Lower lobe of right lung (tissue), 2 donors: Measurements from ENCODE around the gene FOXL1. TPM values are rescaled to one million over a fixed set of nuclear protein-coding genes. Genes with fewer than 3 reads are reported as not detected.
"Not testable (repeated sequence)": the region's sequence is repeated elsewhere in the genome, so short reads cannot be mapped to it uniquely, and the experiment has no call there.

Experiments
- ATAC-seq, 2 donors: fragments of 200-7000 bp; cut with Tn5 transposase; one replicate each; pipeline ENCODE4 v1.9.1; 2020 to 2022; ENCODE audit warnings: mild to moderate bottlenecking in 2 of 2, moderate library complexity in 2 of 2
- DNase-seq: peaks from one replicate; pipeline ENCODE4 v3.0.0-alpha.2; 2020
- H3K27ac ChIP-seq: fragments of 200-600 bp; one replicate; pipeline ENCODE4 v1.8.0; 2022
- H3K27me3 ChIP-seq: fragments of 200-600 bp; one replicate; pipeline ENCODE4 v1.8.0; 2022; ENCODE audit warnings: low read depth
- H3K36me3 ChIP-seq: fragments of 200-600 bp; one replicate; pipeline ENCODE4 v1.8.0; 2022; ENCODE audit warnings: mild to moderate bottlenecking
- H3K4me1 ChIP-seq: fragments of 200-600 bp; one replicate; pipeline ENCODE4 v1.8.0; 2022
- H3K4me3 ChIP-seq: fragments of 200-600 bp; one replicate; pipeline ENCODE4 v1.8.0; 2022; ENCODE audit warnings: mild to moderate bottlenecking
- H3K9me3 ChIP-seq: fragments of 200-600 bp; one replicate; pipeline ENCODE4 v1.8.0; 2022
- intact Hi-C: fragments of 100-400 bp; cut with DNase I; formaldehyde crosslinking; loops from one replicate; pipeline ENCODE4 v1.11.0; 2022
- total RNA-seq: library from RNA; stranded (reverse); fragmentation: NEBNext Ultra II Directional; extraction: Animal tissue kit (Norgen Biotek cat#: 25700); gene quantifications from one replicate; pipeline ENCODE4 v1.2.1, GENCODE V29; 2021
- TF ChIP-seq, protein P1 (sequence below): fragments of 200-600 bp; IDR thresholded peaks from one replicate; pipeline ENCODE4 v1.8.0; 2022; ENCODE audit warnings: antibody characterized with exemption, mild to moderate bottlenecking
- donor health status: DM: no; HTN: yes; CAD: no; lungs with severe emphysema.

The FOXL1 gene
- total RNA-seq, 1 donor from 2014 or later = 0.83 TPM

DNA sequence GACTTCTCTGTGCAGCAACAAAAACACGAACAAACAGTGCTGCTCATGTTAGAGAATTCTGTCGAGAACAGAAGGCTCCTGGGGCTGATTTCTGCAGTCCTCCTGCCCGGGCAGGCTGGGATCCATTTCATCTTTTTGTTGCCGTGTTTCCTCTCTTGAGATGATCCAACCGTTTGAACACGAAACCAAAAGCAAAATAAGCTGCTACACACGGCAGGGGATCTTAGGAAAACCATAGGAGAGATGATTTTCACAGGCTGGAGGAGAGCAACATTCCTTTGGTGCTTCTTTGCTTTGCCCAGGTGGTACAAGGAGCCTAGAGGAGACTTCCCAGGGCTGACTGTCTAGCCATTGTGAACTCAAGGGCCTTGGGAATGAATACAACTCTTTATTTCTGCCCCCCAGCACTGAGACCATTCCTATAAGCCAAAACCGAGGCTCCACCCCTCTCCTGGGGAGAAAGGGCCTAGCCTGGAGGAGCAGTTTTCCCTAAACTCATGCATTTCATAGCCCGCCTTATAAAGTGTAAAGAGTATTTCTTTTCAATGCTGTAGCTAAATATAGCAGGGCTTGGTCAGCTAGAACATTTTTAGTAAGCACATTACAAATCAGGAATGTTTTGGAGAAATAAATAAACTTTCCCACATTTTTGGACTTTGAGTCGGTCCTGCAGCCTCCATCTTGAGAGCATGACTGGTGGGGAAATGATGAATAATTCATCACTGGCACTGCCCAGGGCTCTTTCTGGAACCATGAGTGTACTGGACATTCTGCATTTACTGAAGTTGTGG lies 7.7 kb downstream of the FOXL1 start:
- no peak overlapping the region for H3K4me3 ChIP-seq
- DNase-seq (no peak), ATAC-seq (no peak)
- no peaks in the 10 kb centered on the region for H3K9me3 ChIP-seq
- H3K36me3 ChIP-seq = no peaks in the 10 kb centered on the region
- no peak overlapping the region for H3K27ac ChIP-seq
- H3K27me3 ChIP-seq = peaks cover 17% of the 10 kb centered on the region
- no peaks in the 10 kb centered on the region for H3K4me1 ChIP-seq
- TF ChIP-seq, protein P1, sequence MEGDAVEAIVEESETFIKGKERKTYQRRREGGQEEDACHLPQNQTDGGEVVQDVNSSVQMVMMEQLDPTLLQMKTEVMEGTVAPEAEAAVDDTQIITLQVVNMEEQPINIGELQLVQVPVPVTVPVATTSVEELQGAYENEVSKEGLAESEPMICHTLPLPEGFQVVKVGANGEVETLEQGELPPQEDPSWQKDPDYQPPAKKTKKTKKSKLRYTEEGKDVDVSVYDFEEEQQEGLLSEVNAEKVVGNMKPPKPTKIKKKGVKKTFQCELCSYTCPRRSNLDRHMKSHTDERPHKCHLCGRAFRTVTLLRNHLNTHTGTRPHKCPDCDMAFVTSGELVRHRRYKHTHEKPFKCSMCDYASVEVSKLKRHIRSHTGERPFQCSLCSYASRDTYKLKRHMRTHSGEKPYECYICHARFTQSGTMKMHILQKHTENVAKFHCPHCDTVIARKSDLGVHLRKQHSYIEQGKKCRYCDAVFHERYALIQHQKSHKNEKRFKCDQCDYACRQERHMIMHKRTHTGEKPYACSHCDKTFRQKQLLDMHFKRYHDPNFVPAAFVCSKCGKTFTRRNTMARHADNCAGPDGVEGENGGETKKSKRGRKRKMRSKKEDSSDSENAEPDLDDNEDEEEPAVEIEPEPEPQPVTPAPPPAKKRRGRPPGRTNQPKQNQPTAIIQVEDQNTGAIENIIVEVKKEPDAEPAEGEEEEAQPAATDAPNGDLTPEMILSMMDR = no peak
- intact Hi-C loops = no loop called here

DNA sequence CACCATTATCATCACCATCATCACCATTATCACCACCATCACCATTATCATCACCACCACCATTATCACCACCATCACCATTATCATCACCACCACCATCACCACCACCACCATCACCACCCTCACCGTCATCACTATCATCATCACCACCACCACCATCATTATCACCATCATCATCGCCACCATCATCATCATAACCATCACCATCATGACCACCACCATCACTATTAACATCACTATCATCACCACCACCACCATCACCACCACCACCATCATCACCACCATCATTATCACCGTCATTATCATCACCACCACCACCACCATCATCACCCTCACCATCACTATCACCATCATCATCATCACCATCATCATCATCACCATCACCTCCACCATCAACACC lies 9.1 kb downstream of the FOXL1 start:
- DNase-seq (no peak), ATAC-seq (no peak)
- H3K27ac ChIP-seq = no peak overlapping the region
- intact Hi-C loops = no loop called here
- peaks cover 17% of the 10 kb centered on the region for H3K27me3 ChIP-seq
- H3K36me3 ChIP-seq = no peaks in the 10 kb centered on the region
- TF ChIP-seq, protein P1 = no peak
- H3K4me1 ChIP-seq = no peaks in the 10 kb centered on the region
- no peak overlapping the region for H3K4me3 ChIP-seq
- H3K9me3 ChIP-seq = no peaks in the 10 kb centered on the region

DNA sequence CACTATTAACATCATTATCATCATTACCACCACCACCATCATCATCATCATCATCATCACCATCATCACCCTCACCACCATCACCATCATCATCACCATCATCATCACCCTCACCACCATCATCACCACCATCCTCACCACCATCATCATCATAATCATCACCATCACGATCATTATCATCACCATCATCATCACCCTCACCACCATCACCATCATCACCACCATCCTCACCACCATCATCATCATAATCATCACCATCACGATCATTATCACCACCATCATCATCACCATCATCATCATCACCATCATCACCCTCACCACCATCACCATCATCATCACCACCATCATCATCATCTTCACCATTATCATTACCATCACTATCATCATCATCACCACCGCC lies 9.6 kb downstream of the FOXL1 start:
- ATAC-seq, intact Hi-C loops, H3K4me3 ChIP-seq: not testable (repeated sequence)

DNA sequence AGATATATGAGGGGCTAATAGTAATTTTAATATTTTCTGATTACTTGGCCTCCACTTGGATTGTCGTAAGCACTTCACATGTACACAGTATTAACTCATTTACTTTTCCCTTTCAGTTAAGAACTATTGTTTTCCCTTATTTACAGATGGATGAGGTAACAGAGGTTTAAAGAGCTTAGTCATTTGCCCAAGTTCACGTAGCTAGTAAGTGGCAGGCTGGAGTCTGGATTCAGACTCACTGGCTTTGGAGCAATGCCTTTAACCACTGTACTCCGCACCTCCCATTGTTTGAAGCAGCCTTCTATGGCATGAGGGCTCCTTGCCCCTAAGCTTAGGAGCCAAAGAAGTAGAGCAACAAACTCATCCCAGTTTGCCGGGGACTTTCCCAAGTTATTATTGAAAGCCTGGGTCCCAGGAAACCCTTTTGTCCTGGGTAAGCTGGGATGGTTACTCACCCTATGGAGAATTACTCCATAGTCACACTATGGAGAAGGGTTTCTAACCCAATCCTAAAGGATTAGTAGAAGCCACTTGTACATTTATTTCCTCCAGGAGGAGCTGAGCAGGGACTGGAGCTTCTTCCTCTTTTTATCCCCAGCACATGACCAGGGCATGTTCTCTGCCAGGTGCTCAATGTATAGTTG lies 12.3 kb downstream of the FOXL1 start:
- H3K4me1 ChIP-seq = no peaks in the 10 kb centered on the region
- DNase-seq (no peak), ATAC-seq (no peak)
- H3K9me3 ChIP-seq = no peaks in the 10 kb centered on the region
- TF ChIP-seq, protein P1 = no peak
- intact Hi-C loops = no loop called here
- no peak overlapping the region for H3K4me3 ChIP-seq
- H3K36me3 ChIP-seq = no peaks in the 10 kb centered on the region
- peaks cover 22% of the 10 kb centered on the region for H3K27me3 ChIP-seq
- H3K27ac ChIP-seq = no peak overlapping the region

More for the DNA sequence above, 9.6 kb downstream of the FOXL1 start:
- not testable (repeated sequence) for H3K9me3 ChIP-seq, H3K4me1 ChIP-seq, DNase-seq, H3K27ac ChIP-seq, H3K36me3 ChIP-seq
- peaks cover 20% of the 10 kb centered on the region for H3K27me3 ChIP-seq

DNA sequence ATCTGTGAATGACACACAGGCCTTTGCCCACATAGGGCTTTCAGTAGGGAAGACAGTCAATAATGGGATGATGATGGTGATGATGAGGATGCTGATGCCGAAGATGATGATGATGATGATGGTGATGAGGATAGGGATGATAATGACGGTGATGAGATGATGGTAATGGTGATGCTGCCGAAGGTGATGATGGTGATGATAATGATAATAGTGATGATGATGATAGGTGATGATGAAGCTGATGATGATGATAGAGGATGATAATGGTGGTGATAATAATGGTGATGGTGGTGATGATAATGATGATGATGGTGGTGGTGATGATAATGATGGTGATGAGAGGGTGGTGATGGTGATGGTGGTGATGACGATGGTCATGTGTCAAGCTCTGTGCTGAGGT lies 12.9 kb downstream of the FOXL1 start:
- ATAC-seq (no peak), DNase-seq (no peak)
- Histone ChIP-seq H3K27me3 (peaks cover 22% of the 10 kb centered on the region), H3K27ac (no peak overlapping the region), H3K9me3 (no peaks in the 10 kb centered on the region), H3K4me3 (no peak overlapping the region), H3K4me1 (no peaks in the 10 kb centered on the region), H3K36me3 (no peaks in the 10 kb centered on the region)
- TF ChIP-seq, protein P1 = no peak
- intact Hi-C loops = no loop called here
